HG02763 (cell line): Measurements from ENCODE around the gene PRICKLE2.

Source experiments
- ATAC-seq: cut with Tn5 transposase; IDR thresholded peaks from one replicate; pipeline ENCODE4 v1.9.1; 2021; ENCODE audit warnings: mild to moderate bottlenecking, moderate library complexity; ENCODE audit not compliant: unreplicated experiment

Gene PRICKLE2

DNA sequence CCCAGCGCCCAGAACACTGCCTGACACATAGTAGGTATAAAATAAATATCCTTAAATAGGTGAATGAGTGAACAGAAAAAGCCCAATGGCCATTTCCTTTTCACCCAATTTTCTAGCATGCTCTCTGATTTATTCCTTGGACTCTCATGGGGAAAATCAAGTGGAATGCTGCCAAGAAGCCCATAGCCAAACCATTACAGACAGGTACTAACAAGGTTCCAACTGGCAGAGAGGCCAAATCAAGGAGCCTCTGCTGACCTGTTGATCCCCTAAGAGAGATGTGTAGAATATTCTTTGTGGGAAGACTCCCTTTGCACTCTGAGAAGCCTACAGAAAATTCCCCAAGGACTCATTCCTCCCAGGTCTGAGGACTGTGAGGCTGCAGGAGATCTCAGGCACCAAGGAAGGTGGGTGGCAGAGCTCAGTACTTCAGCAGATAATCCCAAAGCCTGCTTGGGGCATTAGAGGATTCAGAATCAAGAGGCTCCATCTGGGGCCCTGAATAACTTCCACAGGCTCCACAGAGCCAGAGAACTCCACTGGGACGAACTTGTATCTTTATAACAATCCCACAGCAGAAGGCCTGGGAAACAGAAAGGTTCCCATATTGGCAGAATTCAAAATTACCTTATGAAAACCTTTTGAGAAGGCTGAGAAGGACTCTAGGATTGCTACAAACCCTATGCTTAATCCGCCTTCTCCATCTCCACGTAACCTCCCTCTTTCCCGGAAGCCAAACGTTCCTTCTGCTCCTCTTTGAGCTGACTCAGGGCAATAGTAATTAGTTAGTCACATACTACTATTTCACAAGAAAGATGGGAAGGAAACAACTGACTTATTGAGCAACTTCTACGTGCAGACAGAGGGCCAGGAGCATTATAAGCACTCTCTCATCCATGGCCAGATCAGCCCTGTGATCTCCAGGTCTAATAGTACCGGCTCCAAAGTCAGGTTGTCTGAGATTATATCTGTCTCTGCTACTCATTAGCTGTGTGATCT is 34.5 kb downstream of the PRICKLE2 start:
- no peak for ATAC-seq

DNA sequence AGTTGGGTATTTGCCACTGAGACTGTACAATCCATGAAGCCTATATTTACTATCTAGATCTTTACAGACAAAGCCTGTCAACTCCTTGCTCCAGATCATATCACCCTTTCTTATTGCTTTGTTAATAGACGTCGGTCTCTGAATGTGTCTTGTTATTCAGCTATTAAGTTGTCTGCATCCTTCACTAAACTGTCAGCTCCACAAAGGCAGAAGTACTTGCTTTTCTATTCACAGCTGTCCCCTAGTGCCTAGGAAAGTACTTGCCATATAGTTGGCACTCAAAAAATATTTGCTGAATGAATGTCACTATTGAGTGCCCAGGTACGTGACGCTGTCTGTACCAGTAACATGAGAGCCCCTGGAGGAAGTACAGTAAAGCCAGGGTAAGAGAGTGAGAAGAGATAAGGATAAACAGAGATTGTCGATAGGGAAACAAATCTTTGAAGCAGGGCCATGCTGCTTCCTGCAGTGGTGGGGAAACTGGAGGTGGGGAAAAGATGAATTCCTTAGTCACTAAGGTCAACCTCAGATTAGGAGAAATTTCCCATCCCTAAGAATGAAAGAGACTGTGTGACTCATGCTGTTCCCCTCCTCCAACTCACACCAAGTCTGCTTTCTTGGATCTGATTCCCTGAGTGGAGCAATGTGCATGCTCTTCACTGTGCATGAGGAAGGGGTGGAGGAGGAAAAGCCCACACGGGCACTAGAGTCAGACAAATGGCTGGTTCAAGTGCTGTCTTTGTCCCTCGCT is 36.3 kb downstream of the PRICKLE2 start:
- ATAC-seq: no peak

- ATAC-seq: no peak
Observed at GRCh38 chr3:64187065-64187959, 38.0 kb downstream of the PRICKLE2 start.

DNA sequence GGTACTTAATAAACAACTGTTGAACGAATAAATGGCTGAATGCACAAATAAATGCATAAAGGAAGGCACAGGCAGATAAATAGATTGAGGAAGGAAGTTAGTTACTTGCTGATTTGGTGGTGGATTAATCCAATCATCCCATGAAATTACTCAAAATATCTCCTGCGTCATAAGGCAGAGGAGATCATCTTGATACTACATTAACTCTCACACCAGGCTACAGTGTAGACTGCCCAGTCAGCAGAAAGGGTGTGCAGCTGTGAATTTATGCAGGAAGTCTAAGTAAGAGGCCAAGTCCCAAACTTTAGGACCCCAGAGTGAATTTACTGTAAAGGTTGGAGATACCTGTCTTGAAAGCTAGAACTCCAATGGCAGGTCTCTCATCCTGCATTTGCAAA is 38.6 kb downstream of the PRICKLE2 start:
- ATAC-seq: no peak

GRCh38 chr3:64185436-64185835 is 39.8 kb downstream of the PRICKLE2 start:
- ATAC-seq: no peak

GRCh38 chr3:64184621-64185020 is 40.6 kb downstream of the PRICKLE2 start:
- ATAC-seq: no peak

- ATAC-seq: no peak
Observed at GRCh38 chr3:64179860-64180259, 45.4 kb downstream of the PRICKLE2 start.

- no peak for ATAC-seq
Observed at GRCh38 chr3:64179249-64179648, 46.0 kb downstream of the PRICKLE2 start.

DNA sequence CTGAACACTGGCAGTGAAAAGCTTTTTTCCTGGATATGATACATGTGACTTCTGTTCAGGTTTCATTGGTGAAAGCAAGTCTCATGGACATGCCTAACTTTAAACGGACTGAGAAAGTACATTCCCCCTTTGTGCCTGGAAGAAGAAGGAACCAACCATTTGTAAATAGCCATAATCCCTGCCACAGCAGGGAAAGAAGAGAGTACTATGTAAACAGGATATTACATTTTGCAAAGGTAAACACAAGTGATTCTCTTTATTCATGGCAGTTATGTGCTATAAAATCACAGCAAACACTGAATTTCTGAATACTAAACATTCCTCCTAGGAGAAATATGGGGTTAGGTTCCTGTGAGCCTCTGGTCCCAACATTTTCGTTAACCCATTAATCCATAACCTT is 46.8 kb downstream of the PRICKLE2 start:
- ATAC-seq: no peak

- ATAC-seq: no peak
Observed at GRCh38 chr3:64176461-64176996, 48.7 kb downstream of the PRICKLE2 start.

DNA sequence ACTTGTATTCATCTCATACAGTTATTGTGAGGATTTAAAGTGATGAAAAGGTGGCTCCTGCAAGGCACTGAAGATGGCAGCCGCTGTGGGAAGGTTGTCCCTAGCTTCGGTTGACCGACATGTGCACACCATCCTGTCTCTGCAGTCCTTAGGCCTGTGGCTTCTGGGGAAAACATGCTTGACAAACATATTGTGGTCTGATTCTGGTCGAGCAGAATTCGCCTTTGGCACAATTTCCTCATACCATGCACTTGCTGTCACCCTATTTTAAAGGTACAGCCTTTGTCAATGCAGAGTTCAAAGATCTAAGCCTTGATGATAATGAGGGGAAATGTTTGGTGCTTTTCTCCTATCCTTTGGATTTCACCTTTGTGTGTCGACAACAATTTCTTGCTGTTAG is 50.9 kb downstream of the PRICKLE2 start:
- ATAC-seq: no peak

DNA sequence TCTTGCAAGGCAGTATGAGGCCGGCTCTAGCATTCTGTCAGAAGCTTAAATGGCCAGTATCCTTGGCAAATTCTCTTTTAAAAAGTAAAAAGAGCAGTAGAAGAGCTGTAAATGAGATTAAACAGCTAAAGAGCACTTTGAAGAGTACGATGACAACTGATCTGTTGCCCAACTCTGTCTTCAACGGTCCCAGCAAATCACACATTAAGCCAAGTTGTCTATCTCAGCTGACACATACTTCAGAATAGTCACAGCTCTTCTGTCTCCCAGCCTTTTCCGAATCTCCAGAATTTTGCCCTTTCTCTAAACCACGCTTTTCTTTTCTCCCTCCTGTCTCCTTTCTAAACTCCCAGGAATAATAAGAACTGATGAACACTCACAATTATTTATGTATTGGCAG is 51.7 kb downstream of the PRICKLE2 start:
- no peak for ATAC-seq

DNA sequence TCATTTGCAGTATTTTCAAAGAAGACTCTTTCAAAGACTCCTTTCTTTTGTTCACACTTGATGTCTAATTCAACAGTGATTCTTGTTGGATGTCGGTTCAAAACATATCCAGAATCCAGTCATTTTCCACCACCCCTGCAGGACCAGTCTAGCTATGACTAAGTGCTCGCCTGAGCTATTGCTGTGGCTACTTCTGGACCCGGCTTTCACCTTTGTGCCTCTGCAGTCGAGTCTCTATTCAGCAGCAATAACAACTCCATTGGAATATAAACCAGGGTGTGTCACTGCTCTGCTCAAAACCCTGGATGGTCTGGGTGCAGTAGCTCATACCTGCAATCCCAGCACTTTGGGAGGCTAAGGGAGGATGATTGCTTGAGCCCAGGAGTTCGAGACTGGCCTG is 55.0 kb downstream of the PRICKLE2 start:
- no peak for ATAC-seq

DNA sequence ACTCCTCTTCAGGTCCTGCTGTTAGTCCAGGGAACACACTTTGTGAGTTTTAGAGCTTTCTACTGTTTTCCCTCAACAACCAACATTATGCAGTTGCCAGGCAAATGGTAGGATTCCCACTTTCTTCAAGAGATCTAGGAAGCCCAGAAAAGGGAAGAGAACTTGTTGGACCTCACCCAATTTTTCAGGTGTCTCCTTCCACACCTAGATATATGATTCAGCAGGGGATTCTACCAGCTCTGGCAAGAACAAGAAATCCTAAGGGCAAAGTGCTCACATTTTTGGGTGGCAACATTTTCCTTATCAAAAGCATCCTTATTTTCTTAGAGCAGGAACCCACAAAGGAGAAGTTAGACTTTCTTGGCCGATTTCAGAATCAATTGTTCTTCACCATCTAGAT is 57.4 kb downstream of the PRICKLE2 start:
- ATAC-seq: no peak

- ATAC-seq: no peak
Observed at GRCh38 chr3:64167351-64167750, 57.9 kb downstream of the PRICKLE2 start.

DNA sequence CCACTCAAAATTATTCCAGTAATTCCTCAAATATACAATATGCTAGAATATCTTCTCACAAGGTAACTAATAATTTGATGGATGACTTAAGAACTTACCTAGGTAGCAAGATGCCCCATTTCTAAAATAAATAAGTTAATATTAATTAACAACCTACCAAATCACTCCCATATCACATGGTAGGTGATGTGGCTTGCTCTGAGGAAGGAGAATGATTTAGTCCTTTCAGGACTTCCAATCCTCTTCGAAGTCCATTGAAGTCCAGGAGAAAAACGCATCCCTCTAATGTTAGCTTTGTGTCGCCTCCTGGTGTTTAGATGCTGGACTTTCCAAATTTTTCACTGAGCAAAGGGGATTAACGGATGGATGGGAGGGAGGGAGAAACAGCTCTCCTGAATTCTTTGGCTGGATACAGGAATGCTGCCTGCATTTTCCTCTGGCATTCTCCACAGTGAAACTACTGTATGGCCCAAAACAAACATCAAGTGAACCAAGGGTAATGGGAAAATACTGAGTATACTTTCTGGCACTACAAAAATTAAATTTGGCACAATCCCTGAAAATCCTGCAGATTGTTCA is 58.6 kb downstream of the PRICKLE2 start:
- no peak for ATAC-seq

DNA sequence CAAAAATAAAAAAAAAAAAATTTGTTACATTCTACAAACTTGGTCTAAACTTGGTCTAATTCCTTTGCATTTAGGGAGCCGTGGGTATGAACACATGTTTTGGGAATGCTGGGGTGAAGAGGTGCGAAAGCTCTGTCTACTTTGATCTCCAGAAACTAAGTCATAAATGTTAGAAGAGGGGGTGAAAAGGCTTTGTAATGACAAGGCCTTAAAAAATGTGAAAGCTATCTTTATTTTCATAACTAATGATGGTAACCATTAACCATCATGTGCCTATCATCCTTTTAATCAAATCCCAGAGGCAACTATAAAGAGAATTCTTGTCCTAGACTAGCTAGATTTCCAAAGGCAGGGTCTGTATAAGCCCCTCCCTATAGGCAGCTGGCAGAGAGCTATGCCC is 60.9 kb downstream of the PRICKLE2 start:
- no peak for ATAC-seq

GRCh38 chr3:64163755-64164148 is 61.5 kb downstream of the PRICKLE2 start:
- ATAC-seq: no peak

GRCh38 chr3:64163019-64163754 is 62.1 kb downstream of the PRICKLE2 start:
- no peak for ATAC-seq
